ENCODE measurements around the gene ACKR4.
"Not testable (repeated sequence)": the region's sequence is repeated elsewhere in the genome, so short reads cannot be mapped to it uniquely, and the experiment has no call there.

Gene ACKR4

GRCh38 chr3:132594498-132594897, 2.6 kb upstream of the ACKR4 start:
- DNase-seq (ENCODE audit: low read depth): no peak

- peak; percentile 70 for DNase-seq (ENCODE audit: low read depth)
These were observed 2.1 kb upstream of the ACKR4 start for GRCh38 chr3:132595014-132595413.

- no peak for DNase-seq (ENCODE audit: low read depth)
These were observed 744 bp upstream of the ACKR4 start for GRCh38 chr3:132596326-132596725.

GRCh38 chr3:132597660-132598059, 590 bp downstream of the ACKR4 start:
- DNase-seq (ENCODE audit: low read depth): no peak

- no peak for DNase-seq (ENCODE audit: low read depth)
These were observed 1.1 kb downstream of the ACKR4 start for GRCh38 chr3:132598181-132598580.

- not testable (repeated sequence) for DNase-seq (ENCODE audit: low read depth)
These were observed 3.5 kb downstream of the ACKR4 start for GRCh38 chr3:132600614-132601013.

- DNase-seq (ENCODE audit: low read depth): no peak
These were observed 8.3 kb downstream of the ACKR4 start for GRCh38 chr3:132605374-132605792.

GRCh38 chr3:132606085-132606484, 9.0 kb downstream of the ACKR4 start:
- DNase-seq (ENCODE audit: low read depth): no peak

GRCh38 chr3:132606620-132607019, 9.6 kb downstream of the ACKR4 start:
- DNase-seq (ENCODE audit: low read depth): not testable (repeated sequence)

GRCh38 chr3:132615301-132615700, 18.2 kb downstream of the ACKR4 start:
- DNase-seq (ENCODE audit: low read depth): not testable (repeated sequence)

GRCh38 chr3:132615881-132616280, 18.8 kb downstream of the ACKR4 start:
- DNase-seq (ENCODE audit: low read depth): no peak

- no peak for DNase-seq (ENCODE audit: low read depth)
These were observed 19.7 kb downstream of the ACKR4 start for GRCh38 chr3:132616780-132617179.

- DNase-seq (ENCODE audit: low read depth): no peak
These were observed 25.1 kb downstream of the ACKR4 start for GRCh38 chr3:132622148-132622547.

GRCh38 chr3:132622761-132623160, 25.7 kb downstream of the ACKR4 start:
- DNase-seq (ENCODE audit: low read depth): no peak

GRCh38 chr3:132623646-132624045, 26.6 kb downstream of the ACKR4 start:
- no peak for DNase-seq (ENCODE audit: low read depth)

GRCh38 chr3:132624790-132625189, 27.7 kb downstream of the ACKR4 start:
- no peak for DNase-seq (ENCODE audit: low read depth)

GRCh38 chr3:132625613-132626012, 28.5 kb downstream of the ACKR4 start:
- DNase-seq (ENCODE audit: low read depth): no peak

GRCh38 chr3:132626955-132627354, 29.9 kb downstream of the ACKR4 start:
- DNase-seq (ENCODE audit: low read depth): no peak

GRCh38 chr3:132628157-132628556, 31.1 kb downstream of the ACKR4 start:
- DNase-seq (ENCODE audit: low read depth): no peak

- DNase-seq (ENCODE audit: low read depth): peak; percentile 66
These were observed 32.9 kb downstream of the ACKR4 start for GRCh38 chr3:132629928-132630327.

GRCh38 chr3:132630612-132631011, 33.5 kb downstream of the ACKR4 start:
- DNase-seq (ENCODE audit: low read depth): no peak

- no peak for DNase-seq (ENCODE audit: low read depth)
These were observed 38.0 kb downstream of the ACKR4 start for GRCh38 chr3:132635052-132635451.

- no peak for DNase-seq (ENCODE audit: low read depth)
These were observed 40.5 kb downstream of the ACKR4 start for GRCh38 chr3:132637590-132637989.

- no peak for DNase-seq (ENCODE audit: low read depth)
These were observed 41.6 kb downstream of the ACKR4 start for GRCh38 chr3:132638706-132639105.

- not testable (repeated sequence) for DNase-seq (ENCODE audit: low read depth)
These were observed 44.4 kb downstream of the ACKR4 start for GRCh38 chr3:132641427-132641826.

Data from GM04503 (cell line).